ENCODE results near the gene CNOT4.

DNA sequence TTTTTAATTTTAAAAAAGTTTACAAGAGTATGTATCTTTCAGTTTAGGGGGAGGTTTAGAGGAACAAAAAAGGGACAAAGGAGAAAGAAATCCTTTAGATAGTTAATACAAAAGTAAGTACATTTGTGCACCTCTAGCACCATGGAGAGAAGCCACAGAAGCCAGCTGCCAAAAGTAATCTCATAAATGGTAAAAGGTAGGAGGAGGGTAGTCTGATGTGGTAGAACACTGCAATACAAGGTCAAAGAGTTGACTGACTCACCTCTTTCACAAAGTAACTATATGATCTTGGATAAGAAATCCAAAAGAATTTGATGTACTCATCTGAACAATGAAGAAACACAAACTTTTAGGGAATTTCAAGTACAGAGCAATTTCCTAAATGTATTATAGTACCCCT, 68.1 kb downstream of the CNOT4 start:
- TF ChIP-seq RB1 (IDR thresholded peaks at IDR 0.05; ENCODE audit: borderline replicate concordance) (no peak), SPI1 (IDR thresholded peaks at IDR 0.05; ENCODE audit: borderline replicate concordance, insufficient read depth, low read depth, low read length) (no peak)
- TF ChIP-seq, protein P1, sequence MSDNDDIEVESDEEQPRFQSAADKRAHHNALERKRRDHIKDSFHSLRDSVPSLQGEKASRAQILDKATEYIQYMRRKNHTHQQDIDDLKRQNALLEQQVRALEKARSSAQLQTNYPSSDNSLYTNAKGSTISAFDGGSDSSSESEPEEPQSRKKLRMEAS (IDR thresholded peaks at IDR 0.05; ENCODE audit: low read depth, low read length): no peak

Data from GM12878 (cell line).